ENCODE data around the gene ARID4B. TPM values are rescaled to one million over a fixed set of nuclear protein-coding genes. Genes with fewer than 3 reads are reported as not detected.

The ARID4B gene
- polyA plus RNA-seq, 1 donor (not counting 4 experiments of a cell fraction or from before 2014, with no cell fraction given), result 12.7 TPM

DNA sequence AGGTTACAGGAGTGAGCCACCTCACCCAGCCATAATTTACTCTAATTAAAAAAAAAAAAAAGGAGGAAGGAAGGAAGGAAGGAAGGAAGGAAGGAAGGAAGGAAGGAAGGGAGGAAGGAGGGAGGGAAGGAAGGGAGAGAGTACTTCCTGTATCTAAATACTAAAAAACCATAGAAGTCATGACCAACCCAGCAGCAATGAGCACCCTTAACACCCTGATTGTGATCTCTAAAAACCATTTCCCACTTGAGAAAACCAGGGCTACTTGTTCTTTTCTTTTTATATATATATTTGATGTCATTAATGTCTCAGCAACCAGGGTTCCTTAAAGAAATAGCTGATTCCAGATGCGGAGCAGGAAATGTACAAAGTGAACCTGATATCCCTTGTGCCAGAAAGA lies 31.2 kb downstream of the ARID4B start:
- Histone ChIP-seq H3K4me1 (ENCODE audit: control insufficient read depth, extremely low read depth, insufficient read depth, low read length) (no peaks in the 10 kb centered on the region), H3K9ac (ENCODE audit: control insufficient read depth, extremely low read depth, insufficient read depth, low read length) (no peak overlapping the region), H2AFZ (ENCODE audit: control insufficient read depth, low read length) (no peak overlapping the region), H4K20me1 (ENCODE audit: control insufficient read depth, extremely low read depth, insufficient read depth, low read length) (peaks cover 4% of the 10 kb centered on the region), H3K27me3 (ENCODE audit: control insufficient read depth, extremely low read depth, insufficient read depth, low read length) (no peaks in the 10 kb centered on the region), H3K4me2 (ENCODE audit: control insufficient read depth, extremely low read depth, insufficient read depth, low read depth, low read length) (no peak overlapping the region), H3K4me3 (ENCODE audit: control insufficient read depth in 2 of 3, extremely low read depth in 1 of 3, insufficient read depth in 2 of 3, low read depth in 1 of 3, low read length in 3 of 3) (no peak overlapping the region), H3K9me3 (ENCODE audit: control insufficient read depth, low read depth, low read length) (no peaks in the 10 kb centered on the region), H3K79me2 (ENCODE audit: control insufficient read depth, insufficient read depth, low read length) (peaks cover 85% of the 10 kb centered on the region), H3K36me3 (ENCODE audit: control insufficient read depth in 2 of 2, extremely low read depth in 1 of 2, insufficient read depth in 2 of 2, low read length in 2 of 2) (no peaks in the 10 kb centered on the region), H3K9me1 (ENCODE audit: control insufficient read depth, extremely low read depth, insufficient read depth, low read length) (no peaks in the 10 kb centered on the region), H3K27ac (ENCODE audit: control insufficient read depth, insufficient read depth, low read length) (no peak overlapping the region)
- FAIRE-seq (no peak), DNase-seq (ENCODE audit: low read depth, low spot score) (no peak)
- dilution Hi-C loops (cut with MboI; ENCODE audit: extremely low pct_ligation_motif_present, low sequenced_read_pairs), result no loop called here
- TF ChIP-seq EZH2 (IDR thresholded peaks at IDR 0.05; ENCODE audit: low read length), result no peak
- no peak for TF ChIP-seq CTCF (optimal IDR thresholded peaks at IDR 0.05 in 1 of 3, IDR thresholded peaks at IDR 0.05 in 1 of 3, conservative IDR thresholded peaks at IDR 0.05 in 1 of 3; ENCODE audit: extremely low read depth in 1 of 3, insufficient read depth in 2 of 3, low read length in 3 of 3)

DNA sequence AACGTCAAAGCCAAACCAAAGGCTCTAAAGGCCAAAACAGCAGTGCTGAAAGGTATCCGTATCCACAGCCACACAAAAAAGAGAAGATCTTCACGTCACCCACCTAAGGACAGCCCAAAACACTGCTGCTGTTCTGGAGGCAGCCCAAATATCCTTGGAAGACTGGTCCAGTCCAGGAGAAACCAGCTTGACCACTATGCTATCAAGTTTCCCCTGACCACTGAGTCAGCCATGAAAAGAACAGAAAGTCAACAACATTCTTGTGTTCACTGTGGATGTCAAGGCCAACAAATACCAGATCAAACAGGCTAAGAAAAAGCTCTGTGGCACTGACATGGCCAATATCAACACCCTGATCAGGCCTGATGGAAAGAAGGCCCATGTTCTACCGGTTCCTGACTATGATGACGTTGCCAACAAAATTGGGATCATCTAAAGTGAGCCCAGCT lies 32.1 kb downstream of the ARID4B start:
- H3K27ac ChIP-seq (ENCODE audit: control insufficient read depth, insufficient read depth, low read length), result no peak overlapping the region

More for the DNA sequence above, 32.1 kb downstream of the ARID4B start:
- dilution Hi-C loops (cut with MboI; ENCODE audit: extremely low pct_ligation_motif_present, low sequenced_read_pairs), result no loop called here
- Histone ChIP-seq H3K9ac (ENCODE audit: control insufficient read depth, extremely low read depth, insufficient read depth, low read length) (no peak overlapping the region), H3K27me3 (ENCODE audit: control insufficient read depth, extremely low read depth, insufficient read depth, low read length) (no peaks in the 10 kb centered on the region), H3K4me2 (ENCODE audit: control insufficient read depth, extremely low read depth, insufficient read depth, low read depth, low read length) (no peak overlapping the region), H4K20me1 (ENCODE audit: control insufficient read depth, extremely low read depth, insufficient read depth, low read length) (peaks cover 6% of the 10 kb centered on the region), H2AFZ (ENCODE audit: control insufficient read depth, low read length) (no peak overlapping the region), H3K36me3 (ENCODE audit: control insufficient read depth in 2 of 2, extremely low read depth in 1 of 2, insufficient read depth in 2 of 2, low read length in 2 of 2) (no peaks in the 10 kb centered on the region), H3K9me1 (ENCODE audit: control insufficient read depth, extremely low read depth, insufficient read depth, low read length) (peaks cover under 1% of the 10 kb centered on the region), H3K4me3 (ENCODE audit: control insufficient read depth in 2 of 3, extremely low read depth in 1 of 3, insufficient read depth in 2 of 3, low read depth in 1 of 3, low read length in 3 of 3) (no peak overlapping the region), H3K9me3 (ENCODE audit: control insufficient read depth, low read depth, low read length) (no peaks in the 10 kb centered on the region), H3K4me1 (ENCODE audit: control insufficient read depth, extremely low read depth, insufficient read depth, low read length) (no peaks in the 10 kb centered on the region), H3K79me2 (ENCODE audit: control insufficient read depth, insufficient read depth, low read length) (peaks cover 84% of the 10 kb centered on the region)
- no peak for FAIRE-seq
- TF ChIP-seq CTCF (optimal IDR thresholded peaks at IDR 0.05 in 1 of 3, IDR thresholded peaks at IDR 0.05 in 1 of 3, conservative IDR thresholded peaks at IDR 0.05 in 1 of 3; ENCODE audit: extremely low read depth in 1 of 3, insufficient read depth in 2 of 3, low read length in 3 of 3), result no peak
- TF ChIP-seq EZH2 (IDR thresholded peaks at IDR 0.05; ENCODE audit: low read length), result no peak
- DNase-seq (ENCODE audit: low read depth, low spot score), result no peak

Data from keratinocyte (primary cell).